ENCODE measurements around the gene ABO.

DNA sequence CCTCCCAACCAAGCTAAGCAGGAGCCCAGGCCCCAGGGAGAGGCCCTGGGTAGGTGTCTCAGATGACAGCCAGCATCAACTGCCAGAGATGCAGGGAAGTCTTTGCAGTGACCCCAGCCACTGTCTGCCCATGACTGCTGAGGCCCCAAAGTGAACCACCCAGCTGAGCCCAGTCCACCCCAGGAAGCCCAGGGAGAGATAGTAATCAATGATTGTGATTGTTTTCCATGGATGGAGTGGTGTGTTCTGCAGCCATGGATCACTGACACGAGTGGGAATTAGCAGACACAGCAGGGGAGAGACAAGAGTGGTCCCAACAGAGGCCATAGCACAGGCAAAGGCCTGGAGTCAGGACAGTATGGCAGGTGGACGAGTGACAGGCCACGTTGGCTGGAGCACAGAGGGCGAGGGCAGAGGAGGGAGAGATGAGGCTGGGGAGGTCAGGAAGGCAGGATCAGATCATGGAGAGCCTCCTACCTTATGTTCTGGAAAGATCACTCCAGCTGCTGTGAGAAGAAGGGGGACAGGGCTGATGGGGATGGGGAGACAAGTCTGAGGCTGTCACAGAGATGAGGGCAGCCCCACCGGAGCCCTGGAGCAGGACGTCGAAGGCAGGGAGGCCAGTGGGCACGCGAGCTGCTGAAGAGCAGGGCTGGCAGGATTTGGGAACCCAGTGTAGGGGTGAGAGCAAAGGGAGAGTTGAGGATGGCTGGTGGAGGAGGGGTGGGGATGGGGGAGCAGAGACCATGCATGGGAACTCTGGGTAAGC lies 14.5 kb downstream of the ABO start:
- no peak for TF ChIP-seq EGR1 (IDR thresholded peaks at IDR 0.05; ENCODE audit: borderline replicate concordance in 1 of 2, low read depth in 2 of 2, low read length in 2 of 2)
- TF ChIP-seq STAT3 (IDR thresholded peaks at IDR 0.05; ENCODE audit: low read depth, low read length), result no peak
- no peak for TF ChIP-seq ZNF217 (IDR thresholded peaks at IDR 0.05)
- TF ChIP-seq POLR2A (IDR thresholded peaks at IDR 0.05; ENCODE audit: low read depth, low read length), result no peak
- no peak for TF ChIP-seq SIX5 (IDR thresholded peaks at IDR 0.05; ENCODE audit: low read depth, low read length, severe bottlenecking)
- no peak for TF ChIP-seq FOXM1 (IDR thresholded peaks at IDR 0.05; ENCODE audit: low read depth, low read length)
- TF ChIP-seq, protein P1, sequence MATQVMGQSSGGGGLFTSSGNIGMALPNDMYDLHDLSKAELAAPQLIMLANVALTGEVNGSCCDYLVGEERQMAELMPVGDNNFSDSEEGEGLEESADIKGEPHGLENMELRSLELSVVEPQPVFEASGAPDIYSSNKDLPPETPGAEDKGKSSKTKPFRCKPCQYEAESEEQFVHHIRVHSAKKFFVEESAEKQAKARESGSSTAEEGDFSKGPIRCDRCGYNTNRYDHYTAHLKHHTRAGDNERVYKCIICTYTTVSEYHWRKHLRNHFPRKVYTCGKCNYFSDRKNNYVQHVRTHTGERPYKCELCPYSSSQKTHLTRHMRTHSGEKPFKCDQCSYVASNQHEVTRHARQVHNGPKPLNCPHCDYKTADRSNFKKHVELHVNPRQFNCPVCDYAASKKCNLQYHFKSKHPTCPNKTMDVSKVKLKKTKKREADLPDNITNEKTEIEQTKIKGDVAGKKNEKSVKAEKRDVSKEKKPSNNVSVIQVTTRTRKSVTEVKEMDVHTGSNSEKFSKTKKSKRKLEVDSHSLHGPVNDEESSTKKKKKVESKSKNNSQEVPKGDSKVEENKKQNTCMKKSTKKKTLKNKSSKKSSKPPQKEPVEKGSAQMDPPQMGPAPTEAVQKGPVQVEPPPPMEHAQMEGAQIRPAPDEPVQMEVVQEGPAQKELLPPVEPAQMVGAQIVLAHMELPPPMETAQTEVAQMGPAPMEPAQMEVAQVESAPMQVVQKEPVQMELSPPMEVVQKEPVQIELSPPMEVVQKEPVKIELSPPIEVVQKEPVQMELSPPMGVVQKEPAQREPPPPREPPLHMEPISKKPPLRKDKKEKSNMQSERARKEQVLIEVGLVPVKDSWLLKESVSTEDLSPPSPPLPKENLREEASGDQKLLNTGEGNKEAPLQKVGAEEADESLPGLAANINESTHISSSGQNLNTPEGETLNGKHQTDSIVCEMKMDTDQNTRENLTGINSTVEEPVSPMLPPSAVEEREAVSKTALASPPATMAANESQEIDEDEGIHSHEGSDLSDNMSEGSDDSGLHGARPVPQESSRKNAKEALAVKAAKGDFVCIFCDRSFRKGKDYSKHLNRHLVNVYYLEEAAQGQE (IDR thresholded peaks at IDR 0.05; ENCODE audit: low read depth, low read length), result no peak
- no peak for TF ChIP-seq CEBPB (IDR thresholded peaks at IDR 0.05; ENCODE audit: borderline replicate concordance in 1 of 2, low read depth in 2 of 2, low read length in 2 of 2)
- TF ChIP-seq SP1 (IDR thresholded peaks at IDR 0.05; ENCODE audit: low read depth, low read length), result no peak
- TF ChIP-seq, protein P2, sequence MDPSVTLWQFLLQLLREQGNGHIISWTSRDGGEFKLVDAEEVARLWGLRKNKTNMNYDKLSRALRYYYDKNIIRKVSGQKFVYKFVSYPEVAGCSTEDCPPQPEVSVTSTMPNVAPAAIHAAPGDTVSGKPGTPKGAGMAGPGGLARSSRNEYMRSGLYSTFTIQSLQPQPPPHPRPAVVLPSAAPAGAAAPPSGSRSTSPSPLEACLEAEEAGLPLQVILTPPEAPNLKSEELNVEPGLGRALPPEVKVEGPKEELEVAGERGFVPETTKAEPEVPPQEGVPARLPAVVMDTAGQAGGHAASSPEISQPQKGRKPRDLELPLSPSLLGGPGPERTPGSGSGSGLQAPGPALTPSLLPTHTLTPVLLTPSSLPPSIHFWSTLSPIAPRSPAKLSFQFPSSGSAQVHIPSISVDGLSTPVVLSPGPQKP (IDR thresholded peaks at IDR 0.05; ENCODE audit: low read depth, low read length), result no peak
- no peak for TF ChIP-seq GATAD2B (conservative IDR thresholded peaks at IDR 0.05; ENCODE audit: low read depth)
- no peak for TF ChIP-seq YY1 (IDR thresholded peaks at IDR 0.05; ENCODE audit: low read depth, low read length)

All from GM12878 (cell line).